HCT116 (cell line): ENCODE results near the gene ZNF691.
"Not testable (repeated sequence)": the region's sequence is repeated elsewhere in the genome, so short reads cannot be mapped to it uniquely, and the experiment has no call there.

Experiments
- EGR1 ChIP-seq: IDR thresholded peaks from 2 replicates; pipeline ENCODE4 v1.6.1; 2012; ENCODE audit warnings: low read depth
- EZH2 ChIP-seq: fragments of 200-600 bp; sonication (generic); IDR thresholded peaks from 2 replicates; pipeline ENCODE4 v1.6.1; 2017; ENCODE audit warnings: antibody characterized with exemption, mixed run types
- EZH2phosphoT487 ChIP-seq: fragments of 200-600 bp; IDR thresholded peaks from 2 replicates; pipeline ENCODE4 v1.6.1; 2018; ENCODE audit warnings: antibody characterized with exemption, borderline replicate concordance
- POLR2A ChIP-seq: IDR thresholded peaks from 2 replicates; pipeline ENCODE4 v1.7.0; 2011; ENCODE audit warnings: borderline replicate concordance; ENCODE audit not compliant: insufficient read depth, insufficient read length; ENCODE audit errors: extremely low read depth
- SIN3A ChIP-seq: IDR thresholded peaks from 2 replicates; pipeline ENCODE4 v1.6.1; 2012; ENCODE audit warnings: low read depth
- ZNF274 ChIP-seq: fragments of 200-500 bp; sonication (Bioruptor generic); IDR thresholded peaks from 2 replicates; pipeline ENCODE4 v1.6.1; 2014; ENCODE audit warnings: mild to moderate bottlenecking, low read depth, low read length, inconsistent platforms
- TF ChIP-seq, protein P1 (sequence below), 3 experiments: fragments of 200-600 bp in 1 of 3; sonication (generic) in 1 of 3; IDR thresholded peaks in 2 of 3; conservative IDR thresholded peaks in 1 of 3; 2 replicates each; pipeline ENCODE4 v1.5.1; 2012 to 2017; ENCODE audit warnings: low read depth in 2 of 3, low read length in 2 of 3, antibody characterized with exemption in 1 of 3, borderline replicate concordance in 1 of 3, control low read depth in 1 of 3, mild to moderate bottlenecking in 1 of 3, mixed read lengths in 1 of 3, mixed run types in 1 of 3, moderate library complexity in 1 of 3; ENCODE audit not compliant: insufficient read depth in 1 of 3
- TF ChIP-seq, protein P2 (sequence below): IDR thresholded peaks from 2 replicates; pipeline ENCODE4 v1.6.1; 2012; ENCODE audit warnings: low read depth

DNA sequence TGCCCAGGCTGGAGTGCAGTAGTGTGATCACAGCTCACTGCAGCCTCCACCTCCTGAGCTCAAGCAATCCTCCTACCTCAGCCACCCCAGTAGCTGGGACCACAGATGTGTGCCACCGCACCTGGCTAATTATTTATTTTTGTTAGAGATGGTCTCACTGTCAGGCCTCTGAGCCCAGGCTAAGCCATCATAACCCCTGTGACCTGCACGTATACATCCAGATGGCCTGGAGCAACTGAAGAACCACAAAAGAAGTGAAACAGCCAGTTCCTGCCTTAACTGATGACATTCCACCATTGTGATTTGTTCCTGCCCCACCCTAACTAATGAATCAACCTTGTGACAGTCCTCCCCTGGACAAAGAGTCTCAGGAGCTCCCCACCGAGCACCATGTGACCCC is 10.1 kb downstream of the ZNF691 start:
- TF ChIP-seq, protein P1, sequence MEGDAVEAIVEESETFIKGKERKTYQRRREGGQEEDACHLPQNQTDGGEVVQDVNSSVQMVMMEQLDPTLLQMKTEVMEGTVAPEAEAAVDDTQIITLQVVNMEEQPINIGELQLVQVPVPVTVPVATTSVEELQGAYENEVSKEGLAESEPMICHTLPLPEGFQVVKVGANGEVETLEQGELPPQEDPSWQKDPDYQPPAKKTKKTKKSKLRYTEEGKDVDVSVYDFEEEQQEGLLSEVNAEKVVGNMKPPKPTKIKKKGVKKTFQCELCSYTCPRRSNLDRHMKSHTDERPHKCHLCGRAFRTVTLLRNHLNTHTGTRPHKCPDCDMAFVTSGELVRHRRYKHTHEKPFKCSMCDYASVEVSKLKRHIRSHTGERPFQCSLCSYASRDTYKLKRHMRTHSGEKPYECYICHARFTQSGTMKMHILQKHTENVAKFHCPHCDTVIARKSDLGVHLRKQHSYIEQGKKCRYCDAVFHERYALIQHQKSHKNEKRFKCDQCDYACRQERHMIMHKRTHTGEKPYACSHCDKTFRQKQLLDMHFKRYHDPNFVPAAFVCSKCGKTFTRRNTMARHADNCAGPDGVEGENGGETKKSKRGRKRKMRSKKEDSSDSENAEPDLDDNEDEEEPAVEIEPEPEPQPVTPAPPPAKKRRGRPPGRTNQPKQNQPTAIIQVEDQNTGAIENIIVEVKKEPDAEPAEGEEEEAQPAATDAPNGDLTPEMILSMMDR (IDR thresholded peaks at IDR 0.05 in 2 of 3, conservative IDR thresholded peaks at IDR 0.05 in 1 of 3; ENCODE audit: borderline replicate concordance in 1 of 3, insufficient read depth in 1 of 3, low read depth in 2 of 3, low read length in 2 of 3) = not testable (repeated sequence)
- TF ChIP-seq SIN3A, POLR2A, EZH2phosphoT487, EZH2, EGR1, ZNF274: not testable (repeated sequence)
- TF ChIP-seq, protein P2, sequence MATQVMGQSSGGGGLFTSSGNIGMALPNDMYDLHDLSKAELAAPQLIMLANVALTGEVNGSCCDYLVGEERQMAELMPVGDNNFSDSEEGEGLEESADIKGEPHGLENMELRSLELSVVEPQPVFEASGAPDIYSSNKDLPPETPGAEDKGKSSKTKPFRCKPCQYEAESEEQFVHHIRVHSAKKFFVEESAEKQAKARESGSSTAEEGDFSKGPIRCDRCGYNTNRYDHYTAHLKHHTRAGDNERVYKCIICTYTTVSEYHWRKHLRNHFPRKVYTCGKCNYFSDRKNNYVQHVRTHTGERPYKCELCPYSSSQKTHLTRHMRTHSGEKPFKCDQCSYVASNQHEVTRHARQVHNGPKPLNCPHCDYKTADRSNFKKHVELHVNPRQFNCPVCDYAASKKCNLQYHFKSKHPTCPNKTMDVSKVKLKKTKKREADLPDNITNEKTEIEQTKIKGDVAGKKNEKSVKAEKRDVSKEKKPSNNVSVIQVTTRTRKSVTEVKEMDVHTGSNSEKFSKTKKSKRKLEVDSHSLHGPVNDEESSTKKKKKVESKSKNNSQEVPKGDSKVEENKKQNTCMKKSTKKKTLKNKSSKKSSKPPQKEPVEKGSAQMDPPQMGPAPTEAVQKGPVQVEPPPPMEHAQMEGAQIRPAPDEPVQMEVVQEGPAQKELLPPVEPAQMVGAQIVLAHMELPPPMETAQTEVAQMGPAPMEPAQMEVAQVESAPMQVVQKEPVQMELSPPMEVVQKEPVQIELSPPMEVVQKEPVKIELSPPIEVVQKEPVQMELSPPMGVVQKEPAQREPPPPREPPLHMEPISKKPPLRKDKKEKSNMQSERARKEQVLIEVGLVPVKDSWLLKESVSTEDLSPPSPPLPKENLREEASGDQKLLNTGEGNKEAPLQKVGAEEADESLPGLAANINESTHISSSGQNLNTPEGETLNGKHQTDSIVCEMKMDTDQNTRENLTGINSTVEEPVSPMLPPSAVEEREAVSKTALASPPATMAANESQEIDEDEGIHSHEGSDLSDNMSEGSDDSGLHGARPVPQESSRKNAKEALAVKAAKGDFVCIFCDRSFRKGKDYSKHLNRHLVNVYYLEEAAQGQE = not testable (repeated sequence)
